Measurements from ENCODE around the gene AP2B1. TPM values are rescaled to one million over a fixed set of nuclear protein-coding genes. Genes with fewer than 3 reads are reported as not detected.

AP2B1 gene
- total RNA-seq, 1 donor from 2014 or later: 177 TPM

GRCh38 chr17:35715416-35715815, 128.3 kb downstream of the AP2B1 start:
- DNase-seq (ENCODE audit: low spot score): no peak
- peaks cover 42% of the 10 kb centered on the region for H3K36me3 Mint-ChIP-seq (ENCODE audit: low read depth)
- no peaks in the 10 kb centered on the region for H3K27me3 Mint-ChIP-seq (ENCODE audit: low read depth)
- H3K9me3 Mint-ChIP-seq: no peaks in the 10 kb centered on the region
- intact Hi-C loops (cut with micrococcal nuclease): no loop called here
- no peak overlapping the region for H3K4me3 Mint-ChIP-seq (ENCODE audit: low read depth)
- no peak overlapping the region for H3K27ac Mint-ChIP-seq
- H3K4me1 Mint-ChIP-seq (ENCODE audit: low read depth): peaks cover 3% of the 10 kb centered on the region

GRCh38 chr17:35716173-35716572, 129.1 kb downstream of the AP2B1 start:
- Mint-ChIP-seq H3K36me3 (ENCODE audit: low read depth) (peaks cover 44% of the 10 kb centered on the region), H3K4me3 (ENCODE audit: low read depth) (no peak overlapping the region), H3K4me1 (ENCODE audit: low read depth) (peaks cover 3% of the 10 kb centered on the region), H3K27me3 (ENCODE audit: low read depth) (no peaks in the 10 kb centered on the region), H3K27ac (no peak overlapping the region), H3K9me3 (no peaks in the 10 kb centered on the region)
- intact Hi-C loops (cut with micrococcal nuclease): no loop called here
- no peak for DNase-seq (ENCODE audit: low spot score)

GRCh38 chr17:35716897-35717465, 129.9 kb downstream of the AP2B1 start:
- intact Hi-C loops (cut with micrococcal nuclease): no loop called here
- Mint-ChIP-seq H3K27me3 (ENCODE audit: low read depth) (no peaks in the 10 kb centered on the region), H3K27ac (no peak overlapping the region)

GRCh38 chr17:35717475-35717874, 130.4 kb downstream of the AP2B1 start:
- H3K36me3 Mint-ChIP-seq (ENCODE audit: low read depth): peaks cover 48% of the 10 kb centered on the region
- no peaks in the 10 kb centered on the region for H3K9me3 Mint-ChIP-seq
- intact Hi-C loops (cut with micrococcal nuclease): no loop called here
- H3K4me1 Mint-ChIP-seq (ENCODE audit: low read depth): peaks cover 3% of the 10 kb centered on the region
- no peak overlapping the region for H3K27ac Mint-ChIP-seq
- H3K4me3 Mint-ChIP-seq (ENCODE audit: low read depth): no peak overlapping the region
- no peaks in the 10 kb centered on the region for H3K27me3 Mint-ChIP-seq (ENCODE audit: low read depth)
- DNase-seq (ENCODE audit: low spot score): no peak

More at GRCh38 chr17:35716897-35717465, 129.9 kb downstream of the AP2B1 start:
- Mint-ChIP-seq H3K9me3 (no peaks in the 10 kb centered on the region), H3K36me3 (ENCODE audit: low read depth) (peaks cover 47% of the 10 kb centered on the region), H3K4me3 (ENCODE audit: low read depth) (no peak overlapping the region), H3K4me1 (ENCODE audit: low read depth) (peaks cover 3% of the 10 kb centered on the region)
- DNase-seq (ENCODE audit: low spot score): no peak

- peaks cover 57% of the 10 kb centered on the region for H3K36me3 Mint-ChIP-seq (ENCODE audit: low read depth)
- intact Hi-C loops (cut with micrococcal nuclease): no loop called here
- no peak for DNase-seq (ENCODE audit: low spot score)
- H3K4me1 Mint-ChIP-seq (ENCODE audit: low read depth): no peaks in the 10 kb centered on the region
- H3K9me3 Mint-ChIP-seq: no peaks in the 10 kb centered on the region
- H3K4me3 Mint-ChIP-seq (ENCODE audit: low read depth): no peak overlapping the region
- no peak overlapping the region for H3K27ac Mint-ChIP-seq
- H3K27me3 Mint-ChIP-seq (ENCODE audit: low read depth): no peaks in the 10 kb centered on the region
Observed at GRCh38 chr17:35723735-35724134, 136.6 kb downstream of the AP2B1 start.

GRCh38 chr17:35725058-35725457, 137.9 kb downstream of the AP2B1 start:
- H3K9me3 Mint-ChIP-seq: no peaks in the 10 kb centered on the region
- peaks cover 48% of the 10 kb centered on the region for H3K36me3 Mint-ChIP-seq (ENCODE audit: low read depth)
- no peak overlapping the region for H3K4me3 Mint-ChIP-seq (ENCODE audit: low read depth)
- H3K27ac Mint-ChIP-seq: no peak overlapping the region
- intact Hi-C loops (cut with micrococcal nuclease): no loop called here
- H3K4me1 Mint-ChIP-seq (ENCODE audit: low read depth): no peaks in the 10 kb centered on the region
- no peak for DNase-seq (ENCODE audit: low spot score)
- H3K27me3 Mint-ChIP-seq (ENCODE audit: low read depth): no peaks in the 10 kb centered on the region

GRCh38 chr17:35725802-35726126, 138.6 kb downstream of the AP2B1 start:
- Mint-ChIP-seq H3K9me3 (no peaks in the 10 kb centered on the region), H3K4me1 (ENCODE audit: low read depth) (peaks cover 4% of the 10 kb centered on the region), H3K4me3 (ENCODE audit: low read depth) (no peak overlapping the region), H3K27me3 (ENCODE audit: low read depth) (peaks cover 4% of the 10 kb centered on the region), H3K27ac (no peak overlapping the region), H3K36me3 (ENCODE audit: low read depth) (peaks cover 48% of the 10 kb centered on the region)
- DNase-seq (ENCODE audit: low spot score): no peak
- intact Hi-C loops (cut with micrococcal nuclease): no loop called here

- intact Hi-C loops (cut with micrococcal nuclease): no loop called here
- Mint-ChIP-seq H3K27me3 (ENCODE audit: low read depth) (peaks cover 10% of the 10 kb centered on the region), H3K4me1 (ENCODE audit: low read depth) (peaks cover 9% of the 10 kb centered on the region), H3K27ac (no peak overlapping the region), H3K36me3 (ENCODE audit: low read depth) (peaks cover 47% of the 10 kb centered on the region), H3K4me3 (ENCODE audit: low read depth) (no peak overlapping the region), H3K9me3 (no peaks in the 10 kb centered on the region)
- no peak for DNase-seq (ENCODE audit: low spot score)
Observed at GRCh38 chr17:35726127-35726952, 139.2 kb downstream of the AP2B1 start.

GRCh38 chr17:35726953-35727460, 139.9 kb downstream of the AP2B1 start:
- intact Hi-C loops (cut with micrococcal nuclease): no loop called here
- peaks cover 9% of the 10 kb centered on the region for H3K4me1 Mint-ChIP-seq (ENCODE audit: low read depth)

GRCh38 chr17:35727635-35728034, 140.5 kb downstream of the AP2B1 start:
- peaks cover 9% of the 10 kb centered on the region for H3K4me1 Mint-ChIP-seq (ENCODE audit: low read depth)
- H3K9me3 Mint-ChIP-seq: no peaks in the 10 kb centered on the region
- H3K36me3 Mint-ChIP-seq (ENCODE audit: low read depth): peaks cover 41% of the 10 kb centered on the region
- H3K27me3 Mint-ChIP-seq (ENCODE audit: low read depth): peaks cover 17% of the 10 kb centered on the region
- H3K27ac Mint-ChIP-seq: no peak overlapping the region
- intact Hi-C loops (cut with micrococcal nuclease): no loop called here
- no peak overlapping the region for H3K4me3 Mint-ChIP-seq (ENCODE audit: low read depth)
- DNase-seq (ENCODE audit: low spot score): no peak

More at GRCh38 chr17:35726953-35727460, 139.9 kb downstream of the AP2B1 start:
- DNase-seq (ENCODE audit: low spot score): no peak
- peaks cover 42% of the 10 kb centered on the region for H3K36me3 Mint-ChIP-seq (ENCODE audit: low read depth)
- H3K9me3 Mint-ChIP-seq: no peaks in the 10 kb centered on the region
- H3K27ac Mint-ChIP-seq: no peak overlapping the region
- H3K4me3 Mint-ChIP-seq (ENCODE audit: low read depth): no peak overlapping the region
- H3K27me3 Mint-ChIP-seq (ENCODE audit: low read depth): peaks cover 11% of the 10 kb centered on the region

- H3K9me3 Mint-ChIP-seq: no peaks in the 10 kb centered on the region
- H3K27ac Mint-ChIP-seq: no peak overlapping the region
- intact Hi-C loops (cut with micrococcal nuclease): no loop called here
- H3K36me3 Mint-ChIP-seq (ENCODE audit: low read depth): peaks cover 33% of the 10 kb centered on the region
- no peak overlapping the region for H3K4me3 Mint-ChIP-seq (ENCODE audit: low read depth)
- H3K27me3 Mint-ChIP-seq (ENCODE audit: low read depth): peaks cover 23% of the 10 kb centered on the region
- peaks cover 9% of the 10 kb centered on the region for H3K4me1 Mint-ChIP-seq (ENCODE audit: low read depth)
- no peak for DNase-seq (ENCODE audit: low spot score)
Observed at GRCh38 chr17:35728551-35728950, 141.4 kb downstream of the AP2B1 start.

GRCh38 chr17:35729405-35729833, 142.3 kb downstream of the AP2B1 start:
- Mint-ChIP-seq H3K9me3 (no peaks in the 10 kb centered on the region), H3K36me3 (ENCODE audit: low read depth) (peaks cover 24% of the 10 kb centered on the region), H3K27me3 (ENCODE audit: low read depth) (peaks cover 23% of the 10 kb centered on the region), H3K27ac (no peak overlapping the region), H3K4me3 (ENCODE audit: low read depth) (no peak overlapping the region), H3K4me1 (ENCODE audit: low read depth) (peaks cover 9% of the 10 kb centered on the region)
- no peak for DNase-seq (ENCODE audit: low spot score)
- intact Hi-C loops (cut with micrococcal nuclease): no loop called here

GRCh38 chr17:35730400-35731005, 143.4 kb downstream of the AP2B1 start:
- no peak for DNase-seq (ENCODE audit: low spot score)
- intact Hi-C loops (cut with micrococcal nuclease): no loop called here
- Mint-ChIP-seq H3K9me3 (no peaks in the 10 kb centered on the region), H3K4me3 (ENCODE audit: low read depth) (peak overlapping the region; percentile 67), H3K36me3 (ENCODE audit: low read depth) (peaks cover 14% of the 10 kb centered on the region), H3K4me1 (ENCODE audit: low read depth) (peaks cover 9% of the 10 kb centered on the region), H3K27me3 (ENCODE audit: low read depth) (peaks cover 23% of the 10 kb centered on the region), H3K27ac (no peak overlapping the region)

Data from activated T-helper 2 cell treated with anti-CD3 and anti-CD28 coated beads, Interferon-gamma antibody, Interleukin-2, Interleukin-4, amounts not matched to agents 10 μg/mL and 5 μg/mL and 100 μg/mL, durations not matched to agents 14 hours and 24 hours and 36 hours (primary cell).